OCI-LY3 (cell line): ENCODE data around the gene RNF145.
"Not testable (repeated sequence)": the region's sequence is repeated elsewhere in the genome, so short reads cannot be mapped to it uniquely, and the experiment has no call there.

Experiments
- H2AFZ ChIP-seq: fragments of 200-600, 300-600 bp; shearing (Covaris generic); 2 replicates; pipeline ENCODE4 v1.6.0; 2014; ENCODE audit warnings: antibody characterized with exemption, low read depth, low read length
- H3K27ac ChIP-seq: fragments of 200-600, 300-600 bp; sonication (generic); 2 replicates; pipeline ENCODE4 v1.5.1; 2014; ENCODE audit warnings: mild to moderate bottlenecking, low read length, moderate library complexity, mixed read lengths
- H3K27me3 ChIP-seq: fragments of 200-600, 300-600 bp; sonication (generic); 2 replicates; pipeline ENCODE4 v1.6.1; 2014; ENCODE audit warnings: low read depth, low read length, mixed read lengths
- H3K36me3 ChIP-seq: fragments of 200-600, 300-600 bp; sonication (generic); replicated peaks from 2 replicates; pipeline ENCODE3; 2014; ENCODE audit warnings: low read depth, low read length, mixed read lengths
- H3K4me1 ChIP-seq: fragments of 300-600, 200-600 bp; sonication (generic); 2 replicates; pipeline ENCODE4 v1.6.1; 2014; ENCODE audit warnings: low read length, mixed read lengths
- H3K4me2 ChIP-seq: fragments of 200-600, 300-600 bp; sonication (generic); 2 replicates; pipeline ENCODE4 v1.6.1; 2014; ENCODE audit warnings: low read length, mixed read lengths
- H3K4me3 ChIP-seq: fragments of 300-600, 200-600 bp; sonication (generic); 2 replicates; pipeline ENCODE4 v1.5.1; 2014; ENCODE audit warnings: antibody characterized with exemption, mild to moderate bottlenecking, low read length, moderate library complexity
- H3K79me2 ChIP-seq: fragments of 300-600, 200-600 bp; shearing (Covaris generic); 2 replicates; pipeline ENCODE4 v1.6.1; 2014; ENCODE audit warnings: mild to moderate bottlenecking, low read length, mixed read lengths
- H3K9ac ChIP-seq: fragments of 300-600, 200-600 bp; shearing (Covaris generic); 2 replicates; pipeline ENCODE4 v1.6.0; 2014; ENCODE audit warnings: mild to moderate bottlenecking, low read length, moderate library complexity
- H3K9me3 ChIP-seq: fragments of 200-600, 300-600 bp; shearing (Covaris generic); 2 replicates; pipeline ENCODE4 v1.6.1; 2014; ENCODE audit warnings: low read length, mixed read lengths; ENCODE audit not compliant: insufficient read depth
- H4K20me1 ChIP-seq: fragments of 200-600, 300-600 bp; sonication (generic); 2 replicates; pipeline ENCODE4 v1.6.1; 2016; ENCODE audit warnings: low read length, mixed read lengths; ENCODE audit not compliant: insufficient read depth
- CTCF ChIP-seq: fragments of 200-600, 300-600 bp; sonication (generic); IDR thresholded peaks from 2 replicates; pipeline ENCODE4 v1.5.1; 2014; ENCODE audit warnings: antibody characterized with exemption, low read length, low read depth
- EZH2phosphoT487 ChIP-seq: fragments of 200-600 bp; shearing (Covaris generic); IDR thresholded peaks from 2 replicates; pipeline ENCODE4 v1.6.1; 2018; ENCODE audit warnings: antibody characterized with exemption, mixed run types, low read depth

Gene RNF145

DNA sequence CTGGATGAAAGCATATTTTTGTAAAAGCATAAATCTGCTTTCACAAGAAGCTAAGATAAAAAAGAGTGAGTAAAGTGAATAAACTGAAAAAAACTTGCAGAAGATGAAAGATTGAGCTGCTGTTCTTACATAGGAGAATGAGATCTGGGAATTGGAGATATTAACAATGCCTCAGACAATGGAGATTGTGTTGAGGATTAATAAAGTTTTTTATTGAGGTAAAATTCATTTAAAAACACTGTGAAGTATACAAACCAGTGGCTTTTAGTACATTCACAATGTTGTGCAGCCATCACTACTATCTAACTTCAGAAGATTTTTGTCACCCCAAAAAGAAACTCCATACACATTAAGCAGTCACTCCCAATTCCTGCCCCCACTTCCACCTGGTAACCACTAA, 34.0 kb upstream of the RNF145 start:
- no peak for TF ChIP-seq CTCF
- H3K27ac ChIP-seq, result no peak overlapping the region

DNA sequence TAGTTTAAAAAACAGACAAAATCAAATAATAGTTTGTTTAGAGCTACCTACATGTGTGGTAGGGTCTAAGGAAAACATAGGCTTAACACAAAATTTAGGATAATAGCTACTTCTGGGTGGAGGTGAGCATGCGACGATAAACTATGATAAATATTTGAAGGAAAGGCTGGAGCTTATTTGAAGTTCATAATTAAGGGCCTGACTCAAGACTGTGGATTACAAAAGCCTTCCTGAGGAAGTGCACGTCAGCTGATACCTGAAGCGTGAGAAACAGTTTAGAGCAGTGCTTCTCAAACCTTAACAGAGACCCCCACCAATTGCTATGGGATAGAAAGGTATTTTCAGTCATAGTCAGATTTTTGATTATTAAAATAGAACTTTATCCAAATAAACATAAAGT, 33.3 kb upstream of the RNF145 start:
- Histone ChIP-seq H3K4me2 (no peak overlapping the region), H3K4me3 (no peak overlapping the region), H3K9me3 (no peaks in the 10 kb centered on the region), H3K27me3 (no peaks in the 10 kb centered on the region), H3K4me1 (no peaks in the 10 kb centered on the region), H2AFZ (no peak overlapping the region), H4K20me1 (no peaks in the 10 kb centered on the region), H3K9ac (no peak overlapping the region), H3K79me2 (no peaks in the 10 kb centered on the region), H3K27ac (no peak overlapping the region), H3K36me3 (no peaks in the 10 kb centered on the region)
- TF ChIP-seq EZH2phosphoT487 (no peak), CTCF (no peak)

More for the DNA sequence above, 34.0 kb upstream of the RNF145 start:
- no peaks in the 10 kb centered on the region for H3K79me2 ChIP-seq
- H3K4me2 ChIP-seq, result no peak overlapping the region
- H3K9ac ChIP-seq, result no peak overlapping the region
- H3K4me1 ChIP-seq, result no peaks in the 10 kb centered on the region
- no peaks in the 10 kb centered on the region for H3K36me3 ChIP-seq
- H3K4me3 ChIP-seq, result no peak overlapping the region
- H3K9me3 ChIP-seq, result no peaks in the 10 kb centered on the region
- no peaks in the 10 kb centered on the region for H3K27me3 ChIP-seq
- H4K20me1 ChIP-seq, result no peaks in the 10 kb centered on the region
- no peak overlapping the region for H2AFZ ChIP-seq

- H3K27ac ChIP-seq, result no peak overlapping the region
- no peak overlapping the region for H3K4me3 ChIP-seq
- H3K79me2 ChIP-seq, result no peaks in the 10 kb centered on the region
- TF ChIP-seq EZH2phosphoT487 (no peak), CTCF (no peak)
- no peaks in the 10 kb centered on the region for H3K27me3 ChIP-seq
- H3K36me3 ChIP-seq, result no peaks in the 10 kb centered on the region
- no peaks in the 10 kb centered on the region for H3K4me1 ChIP-seq
- H3K4me2 ChIP-seq, result no peak overlapping the region
- no peaks in the 10 kb centered on the region for H4K20me1 ChIP-seq
- no peaks in the 10 kb centered on the region for H3K9me3 ChIP-seq
- H3K9ac ChIP-seq, result no peak overlapping the region
- no peak overlapping the region for H2AFZ ChIP-seq
Observed at GRCh38 chr5:159241946-159242552, 32.7 kb upstream of the RNF145 start.

GRCh38 chr5:159240301-159240870, 31.0 kb upstream of the RNF145 start:
- H3K27me3 ChIP-seq, result no peaks in the 10 kb centered on the region
- TF ChIP-seq CTCF, result no peak
- no peak for TF ChIP-seq EZH2phosphoT487
- H4K20me1 ChIP-seq, result no peaks in the 10 kb centered on the region
- no peaks in the 10 kb centered on the region for H3K9me3 ChIP-seq
- no peaks in the 10 kb centered on the region for H3K36me3 ChIP-seq
- no peak overlapping the region for H3K4me2 ChIP-seq
- no peaks in the 10 kb centered on the region for H3K4me1 ChIP-seq
- no peak overlapping the region for H3K9ac ChIP-seq
- H2AFZ ChIP-seq, result no peak overlapping the region
- no peak overlapping the region for H3K4me3 ChIP-seq
- no peaks in the 10 kb centered on the region for H3K79me2 ChIP-seq
- H3K27ac ChIP-seq, result no peak overlapping the region

- not testable (repeated sequence) for H3K4me2 ChIP-seq, H3K36me3 ChIP-seq, H3K27ac ChIP-seq, H3K4me1 ChIP-seq, H2AFZ ChIP-seq, H3K27me3 ChIP-seq, H3K9ac ChIP-seq, H3K4me3 ChIP-seq, H3K79me2 ChIP-seq, H3K9me3 ChIP-seq, H4K20me1 ChIP-seq
Observed at GRCh38 chr5:159235871-159236520, 26.6 kb upstream of the RNF145 start.
